ENCODE data around the gene NSG2. TPM values are rescaled to one million over a fixed set of nuclear protein-coding genes. Genes with fewer than 3 reads are reported as not detected.

NSG2 gene
- total RNA-seq, 4 donors from 2014 or later: 2.3 TPM; not detected in 3

- TF ChIP-seq POLR2A (IDR thresholded peaks at IDR 0.05) (no peak), CTCF (IDR thresholded peaks at IDR 0.05) (no peak)
These were observed 75.0 kb downstream of the NSG2 start for GRCh38 chr5:174120401-174121005.

GRCh38 chr5:174134545-174134944 is 89.0 kb downstream of the NSG2 start:
- intact Hi-C loops (cut with DNase I; ENCODE audit: low total_unique reads): no loop called here
- DNase-seq: no peak
- H3K4me1 ChIP-seq: no peaks in the 10 kb centered on the region
- H3K27me3 ChIP-seq: no peaks in the 10 kb centered on the region
- no peak overlapping the region for H3K27ac ChIP-seq
- no peaks in the 10 kb centered on the region for H3K9me3 ChIP-seq
- H3K36me3 ChIP-seq: no peaks in the 10 kb centered on the region
- TF ChIP-seq POLR2A (IDR thresholded peaks at IDR 0.05) (no peak), CTCF (IDR thresholded peaks at IDR 0.05) (no peak)
- H3K4me3 ChIP-seq: no peak overlapping the region

More at GRCh38 chr5:174120401-174121005, 75.0 kb downstream of the NSG2 start:
- Histone ChIP-seq H3K9me3 (no peaks in the 10 kb centered on the region), H3K27ac (no peak overlapping the region), H3K4me3 (no peak overlapping the region), H3K27me3 (no peaks in the 10 kb centered on the region), H3K4me1 (no peaks in the 10 kb centered on the region), H3K36me3 (no peaks in the 10 kb centered on the region)
- no peak for DNase-seq
- intact Hi-C loops (cut with DNase I; ENCODE audit: low total_unique reads): no loop called here

- TF ChIP-seq CTCF (IDR thresholded peaks at IDR 0.05) (no peak), POLR2A (IDR thresholded peaks at IDR 0.05) (no peak)
- intact Hi-C loops (cut with DNase I; ENCODE audit: low total_unique reads): no loop called here
- H3K27ac ChIP-seq: no peak overlapping the region
- no peaks in the 10 kb centered on the region for H3K9me3 ChIP-seq
- no peaks in the 10 kb centered on the region for H3K4me1 ChIP-seq
- H3K36me3 ChIP-seq: no peaks in the 10 kb centered on the region
- H3K4me3 ChIP-seq: no peak overlapping the region
- no peak for DNase-seq
- H3K27me3 ChIP-seq: no peaks in the 10 kb centered on the region
These were observed 94.1 kb downstream of the NSG2 start for GRCh38 chr5:174139623-174140022.

GRCh38 chr5:174140452-174141020 is 95.0 kb downstream of the NSG2 start:
- no peaks in the 10 kb centered on the region for H3K9me3 ChIP-seq
- H3K27me3 ChIP-seq: no peaks in the 10 kb centered on the region
- no peak overlapping the region for H3K4me3 ChIP-seq
- no peaks in the 10 kb centered on the region for H3K36me3 ChIP-seq
- H3K27ac ChIP-seq: no peak overlapping the region
- intact Hi-C loops (cut with DNase I; ENCODE audit: low total_unique reads): no loop called here
- no peak for DNase-seq
- no peaks in the 10 kb centered on the region for H3K4me1 ChIP-seq
- no peak for TF ChIP-seq POLR2A (IDR thresholded peaks at IDR 0.05)
- TF ChIP-seq CTCF (IDR thresholded peaks at IDR 0.05): no peak

- Histone ChIP-seq H3K27me3 (no peaks in the 10 kb centered on the region), H3K27ac (no peak overlapping the region), H3K4me1 (no peaks in the 10 kb centered on the region), H3K36me3 (no peaks in the 10 kb centered on the region), H3K4me3 (no peak overlapping the region), H3K9me3 (no peaks in the 10 kb centered on the region)
- no peak for DNase-seq
- intact Hi-C loops (cut with DNase I; ENCODE audit: low total_unique reads): no loop called here
- TF ChIP-seq CTCF (IDR thresholded peaks at IDR 0.05) (no peak), POLR2A (IDR thresholded peaks at IDR 0.05) (no peak)
These were observed 95.9 kb downstream of the NSG2 start for GRCh38 chr5:174141398-174141797.
